Activated T-helper 1 cell treated with anti-CD3 and anti-CD28 coated beads, Interleukin-12 subunit alpha, Interleukin-12 subunit beta, Interleukin-2, Interleukin-4 antibody, amounts not matched to agents 30 ng/mL and 10 ng/mL and 1 ng/mL, durations not matched to agents 14 hours and 24 hours and 36 hours (primary cell): ENCODE results near the gene CMBL. TPM values are rescaled to one million over a fixed set of nuclear protein-coding genes. Genes with fewer than 3 reads are reported as not detected.
"Not testable (repeated sequence)": the region's sequence is repeated elsewhere in the genome, so short reads cannot be mapped to it uniquely, and the experiment has no call there.

Experiments used
- DNase-seq: peaks from one replicate; pipeline ENCODE4 v3.0.0; 2021; ENCODE audit warnings: low spot score
- H3K27ac Mint-ChIP-seq: one replicate; pipeline ENCODE4 v1.8.0; 2021; ENCODE audit warnings: mild to moderate bottlenecking, mixed read lengths
- H3K27me3 Mint-ChIP-seq: one replicate; pipeline ENCODE4 v1.8.0; 2022; ENCODE audit warnings: mild to moderate bottlenecking, moderate library complexity, mixed read lengths; ENCODE audit not compliant: insufficient read depth
- H3K36me3 Mint-ChIP-seq: one replicate; pipeline ENCODE4 v1.8.0; 2021; ENCODE audit warnings: low read depth, mixed read lengths
- H3K4me1 Mint-ChIP-seq: one replicate; pipeline ENCODE4 v1.8.0; 2021; ENCODE audit warnings: low read depth, mixed read lengths
- H3K4me3 Mint-ChIP-seq: one replicate; pipeline ENCODE4 v1.8.0; 2021; ENCODE audit warnings: mild to moderate bottlenecking, moderate library complexity, mixed read lengths
- H3K9me3 Mint-ChIP-seq: one replicate; pipeline ENCODE4 v1.8.0; 2021; ENCODE audit warnings: mixed read lengths
- intact Hi-C: fragments of 100-400 bp; cut with micrococcal nuclease; formaldehyde crosslinking; loops from one replicate; pipeline ENCODE4 v1.15.1; 2024
- total RNA-seq: library from RNA; stranded (reverse); gene quantifications from 2 replicates; pipeline ENCODE4 v1.2.3, GENCODE V29; 2022

CMBL gene
- total RNA-seq, 1 donor from 2014 or later, result 0.29 TPM

DNA sequence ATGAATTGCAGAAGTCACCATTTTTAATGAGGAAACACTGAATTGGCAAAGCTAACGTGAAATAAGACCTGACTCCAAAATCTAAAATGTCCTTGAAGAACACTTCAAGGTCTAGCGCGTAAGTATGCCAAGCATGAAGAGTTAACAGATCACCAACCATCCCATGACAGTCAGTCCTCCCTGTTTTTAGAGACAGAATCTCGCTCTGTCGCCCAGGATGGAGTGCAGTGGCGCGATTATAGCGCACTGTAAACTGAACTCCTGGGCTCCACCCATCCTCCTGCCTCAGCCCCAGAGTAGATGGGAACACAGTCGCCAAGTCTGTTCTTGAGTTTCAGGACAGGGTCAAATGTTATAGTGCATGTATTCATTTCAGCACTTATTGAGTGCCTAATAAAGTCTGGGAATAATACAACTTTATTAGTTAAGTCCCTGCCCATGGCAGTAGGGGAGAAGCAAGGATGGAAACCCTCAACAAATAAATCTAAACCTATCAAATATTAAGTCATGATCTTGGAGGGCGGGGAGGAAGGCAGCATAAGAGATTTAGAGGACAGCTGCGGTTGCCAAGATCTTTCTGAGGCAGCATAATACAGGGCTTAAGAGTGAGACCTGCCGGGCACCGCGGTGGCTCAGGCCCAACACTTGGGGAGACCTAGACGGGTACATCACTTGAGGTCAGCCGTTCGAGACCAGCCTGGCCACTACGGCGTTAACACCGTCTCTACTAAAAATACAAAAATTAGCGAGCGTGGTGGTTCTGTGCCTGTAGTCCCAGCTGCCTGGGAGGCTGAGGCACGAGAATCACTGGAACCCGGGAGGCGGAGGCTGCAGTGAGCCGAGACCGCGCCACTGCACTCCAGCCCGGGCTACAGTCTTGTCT, 59.1 kb downstream of the CMBL start:
- Mint-ChIP-seq H3K4me3 (peak overlapping the region; percentile 91), H3K9me3 (no peaks in the 10 kb centered on the region), H3K27ac (peak overlapping the region; percentile 100), H3K27me3 (no peaks in the 10 kb centered on the region), H3K4me1 (peaks cover 45% of the 10 kb centered on the region), H3K36me3 (peaks cover 6% of the 10 kb centered on the region)
- no peak for DNase-seq
- intact Hi-C loops, result no loop called here

DNA sequence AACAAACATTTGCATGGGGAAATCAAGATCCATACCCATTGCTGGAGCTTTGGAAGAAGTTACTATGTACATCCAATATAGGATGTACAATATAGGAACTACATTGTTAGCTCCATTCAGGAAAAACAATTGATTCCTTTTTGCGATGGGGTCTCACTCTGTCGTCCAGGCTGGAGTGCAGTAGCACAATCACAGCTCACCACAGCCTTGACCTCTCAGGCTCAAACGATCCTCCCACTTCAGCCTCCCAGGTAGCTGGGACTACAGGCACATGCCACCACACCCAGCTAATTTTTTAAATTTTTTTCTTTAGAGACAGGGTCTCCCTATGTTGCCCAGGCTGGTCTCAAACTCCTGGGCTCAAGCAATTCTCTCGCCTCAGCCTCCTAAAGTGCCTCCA, 60.5 kb downstream of the CMBL start:
- H3K4me3 Mint-ChIP-seq, H3K9me3 Mint-ChIP-seq, H3K27ac Mint-ChIP-seq, intact Hi-C loops, H3K36me3 Mint-ChIP-seq, H3K27me3 Mint-ChIP-seq, DNase-seq: not testable (repeated sequence)
- H3K4me1 Mint-ChIP-seq, result peaks cover 42% of the 10 kb centered on the region

DNA sequence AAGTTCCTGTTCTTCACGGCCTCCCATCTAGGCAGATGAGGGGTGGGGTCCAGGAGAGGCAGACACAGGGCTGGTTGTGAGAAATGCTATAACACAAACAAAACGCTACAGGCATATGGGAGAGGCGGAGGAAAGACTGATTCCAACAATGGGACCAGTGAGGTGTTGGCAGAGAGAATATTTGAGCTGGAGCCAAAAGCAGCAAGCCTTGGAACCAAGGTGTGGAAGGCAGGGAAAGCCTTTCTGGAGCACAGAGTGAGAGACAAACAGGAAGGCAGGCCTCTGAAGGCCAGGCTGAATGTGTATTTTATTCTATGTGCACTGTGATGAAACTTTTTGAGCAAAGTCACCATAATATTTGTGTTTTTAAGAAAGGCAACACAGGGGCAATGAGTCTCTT, 60.9 kb downstream of the CMBL start:
- H3K4me1 Mint-ChIP-seq, result peaks cover 37% of the 10 kb centered on the region
- intact Hi-C loops, result no loop called here
- no peak overlapping the region for H3K4me3 Mint-ChIP-seq
- H3K27me3 Mint-ChIP-seq, result no peaks in the 10 kb centered on the region
- H3K9me3 Mint-ChIP-seq, result no peaks in the 10 kb centered on the region
- DNase-seq, result no peak
- peaks cover 9% of the 10 kb centered on the region for H3K36me3 Mint-ChIP-seq
- H3K27ac Mint-ChIP-seq, result no peak overlapping the region

DNA sequence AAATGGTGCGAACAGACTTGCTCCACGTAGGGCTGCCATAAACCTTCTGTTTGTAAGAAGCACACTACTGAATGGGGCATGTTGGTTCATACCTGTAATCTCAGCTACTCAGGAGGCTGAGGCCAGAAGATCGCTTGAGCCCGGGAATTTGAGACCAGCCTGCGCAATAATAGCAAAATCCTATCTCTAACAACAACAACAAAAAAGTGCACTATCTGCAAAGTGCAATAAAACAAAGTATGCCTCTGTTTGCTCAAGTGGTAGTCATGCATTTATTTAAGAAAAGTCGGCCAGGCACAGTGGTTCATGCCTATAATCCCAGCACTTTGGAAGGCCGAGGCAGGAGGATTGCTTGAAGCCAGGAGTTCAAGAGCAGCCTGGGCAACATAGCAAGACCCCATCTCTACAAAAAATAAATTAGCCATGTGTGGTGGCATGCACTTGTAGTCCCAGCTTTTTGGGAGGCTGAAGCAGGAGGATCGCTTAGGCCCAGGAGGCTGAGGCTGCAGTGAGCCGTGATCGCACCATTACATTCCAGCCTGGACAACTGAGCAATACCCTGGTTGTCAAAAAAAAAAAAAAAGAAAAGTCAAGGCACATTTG, 63.3 kb downstream of the CMBL start:
- DNase-seq, result no peak
- Mint-ChIP-seq H3K9me3 (no peaks in the 10 kb centered on the region), H3K4me1 (peaks cover 22% of the 10 kb centered on the region), H3K36me3 (peaks cover 3% of the 10 kb centered on the region), H3K27me3 (no peaks in the 10 kb centered on the region), H3K4me3 (no peak overlapping the region), H3K27ac (no peak overlapping the region)
- intact Hi-C loops, result no loop called here

DNA sequence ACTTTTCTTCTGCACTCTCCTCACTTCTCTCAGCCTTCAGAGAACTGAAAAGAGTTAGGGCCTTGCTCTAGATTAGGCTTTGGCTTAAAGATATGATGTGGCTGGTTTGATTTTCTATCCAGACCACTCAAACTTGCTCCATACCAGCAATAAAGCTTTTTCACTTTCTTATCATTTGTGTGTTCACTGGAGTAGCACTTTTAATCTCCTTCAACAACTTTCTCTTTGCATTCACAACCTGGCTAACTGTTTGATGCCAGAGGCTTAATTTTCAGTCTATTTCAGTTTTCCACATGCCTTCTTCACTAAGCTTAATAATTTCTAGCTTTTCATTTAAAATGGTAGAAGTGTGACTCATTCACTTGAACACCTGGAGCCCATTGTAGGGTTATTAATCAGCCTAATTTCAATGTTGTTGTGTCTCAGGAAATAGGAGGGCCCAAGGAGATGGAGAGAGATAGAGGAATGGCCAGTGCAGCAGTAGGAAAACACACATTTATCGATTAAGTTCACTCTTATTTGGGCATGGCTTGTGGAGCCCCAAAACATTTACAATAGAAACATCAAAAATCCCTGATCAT, 64.0 kb downstream of the CMBL start:
- Mint-ChIP-seq H3K36me3 (peaks cover 5% of the 10 kb centered on the region), H3K4me3 (no peak overlapping the region), H3K9me3 (no peaks in the 10 kb centered on the region), H3K4me1 (peaks cover 20% of the 10 kb centered on the region), H3K27ac (no peak overlapping the region), H3K27me3 (no peaks in the 10 kb centered on the region)
- intact Hi-C loops, result no loop called here
- DNase-seq, result no peak

DNA sequence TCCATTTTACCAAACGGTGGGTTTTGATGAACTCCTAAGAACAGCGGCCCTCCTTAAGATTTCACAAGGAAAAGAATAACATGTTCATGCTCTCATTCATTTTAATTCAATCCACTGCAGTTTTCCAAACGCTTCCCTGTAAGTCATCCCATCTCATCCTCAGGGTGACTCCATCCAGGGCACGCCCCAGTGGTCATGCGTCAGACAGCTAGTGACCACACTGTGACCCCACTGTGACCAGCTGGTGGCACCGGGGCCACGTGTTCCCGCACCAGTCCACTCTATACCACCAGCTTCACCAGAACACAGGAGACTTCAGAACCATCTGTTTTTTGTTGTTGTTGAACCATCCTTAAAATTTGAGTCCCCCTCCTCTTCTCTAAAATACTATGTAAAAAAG, 72.4 kb downstream of the CMBL start:
- H3K4me3 Mint-ChIP-seq, result no peak overlapping the region
- H3K9me3 Mint-ChIP-seq, result no peaks in the 10 kb centered on the region
- DNase-seq, result no peak
- intact Hi-C loops, result no loop called here
- no peak overlapping the region for H3K27ac Mint-ChIP-seq
- H3K36me3 Mint-ChIP-seq, result peaks cover 4% of the 10 kb centered on the region
- no peaks in the 10 kb centered on the region for H3K4me1 Mint-ChIP-seq
- no peaks in the 10 kb centered on the region for H3K27me3 Mint-ChIP-seq

DNA sequence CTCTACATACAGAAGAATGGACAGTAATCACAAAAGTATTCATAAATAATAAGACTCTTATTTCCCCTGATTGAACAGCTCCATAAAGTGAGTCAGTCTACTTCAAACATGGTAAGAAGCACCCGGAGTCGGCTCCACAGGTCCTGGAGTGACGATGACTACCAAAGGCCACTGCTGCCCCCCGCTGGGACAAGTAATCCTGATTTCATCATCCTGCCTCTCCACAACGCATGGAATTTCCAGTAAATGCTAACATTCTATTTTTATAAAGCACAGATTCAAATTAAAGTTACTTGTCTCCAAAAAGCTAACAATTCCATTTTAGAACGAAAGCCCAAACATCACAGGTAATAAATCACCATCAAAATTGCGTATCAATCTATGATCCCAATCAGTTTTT, 74.2 kb downstream of the CMBL start:
- Mint-ChIP-seq H3K4me3 (no peak overlapping the region), H3K9me3 (no peaks in the 10 kb centered on the region), H3K27ac (no peak overlapping the region), H3K36me3 (peaks cover 2% of the 10 kb centered on the region), H3K27me3 (no peaks in the 10 kb centered on the region), H3K4me1 (no peaks in the 10 kb centered on the region)
- no peak for DNase-seq
- intact Hi-C loops, result no loop called here

DNA sequence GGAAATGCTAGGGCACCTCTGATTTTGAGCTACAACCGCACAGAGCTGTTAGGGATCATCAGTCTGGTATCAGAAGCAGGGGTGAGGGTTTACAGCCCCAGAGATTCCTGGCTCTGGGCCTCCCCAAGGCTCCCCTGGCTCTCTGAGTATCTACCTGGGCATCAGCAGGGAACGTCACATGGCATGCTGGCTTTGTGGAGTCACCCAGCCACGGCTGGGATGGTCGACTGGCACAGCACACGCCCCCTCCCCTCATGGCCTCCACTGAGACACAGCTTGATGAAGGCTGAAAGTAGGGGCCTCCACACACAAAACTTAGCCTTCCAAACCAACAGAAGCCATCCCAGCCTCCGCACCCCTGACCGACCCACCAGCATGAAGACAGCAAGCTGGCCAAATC, 74.7 kb downstream of the CMBL start:
- H3K27ac Mint-ChIP-seq, result no peak overlapping the region
- H3K27me3 Mint-ChIP-seq, result no peaks in the 10 kb centered on the region
- peaks cover 2% of the 10 kb centered on the region for H3K36me3 Mint-ChIP-seq
- H3K4me1 Mint-ChIP-seq, result no peaks in the 10 kb centered on the region
- no peaks in the 10 kb centered on the region for H3K9me3 Mint-ChIP-seq
- intact Hi-C loops, result no loop called here
- DNase-seq, result no peak
- H3K4me3 Mint-ChIP-seq, result no peak overlapping the region

DNA sequence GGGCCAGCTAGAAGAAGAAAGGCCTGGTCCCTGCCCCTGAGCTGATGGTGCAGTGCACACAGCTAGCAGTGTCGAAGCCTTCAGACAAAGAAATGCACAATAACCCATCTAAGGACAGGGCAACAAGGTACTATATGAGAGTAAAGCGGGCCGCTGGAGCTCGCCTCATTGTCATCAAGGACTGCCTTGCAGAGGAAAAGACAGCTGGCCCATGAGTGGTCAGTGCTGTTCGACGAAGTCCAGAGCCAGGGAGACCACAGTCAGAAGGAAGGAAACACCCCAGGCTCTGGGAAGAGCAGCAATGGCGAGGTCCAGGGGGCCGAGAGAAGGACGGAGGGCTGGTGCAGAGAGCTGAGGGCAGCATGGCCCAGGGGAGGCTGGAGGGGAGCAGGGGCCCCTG, 75.3 kb downstream of the CMBL start:
- Mint-ChIP-seq H3K4me3 (no peak overlapping the region), H3K27ac (no peak overlapping the region), H3K27me3 (no peaks in the 10 kb centered on the region), H3K9me3 (no peaks in the 10 kb centered on the region), H3K36me3 (peaks cover 2% of the 10 kb centered on the region), H3K4me1 (no peaks in the 10 kb centered on the region)
- intact Hi-C loops, result no loop called here
- no peak for DNase-seq

DNA sequence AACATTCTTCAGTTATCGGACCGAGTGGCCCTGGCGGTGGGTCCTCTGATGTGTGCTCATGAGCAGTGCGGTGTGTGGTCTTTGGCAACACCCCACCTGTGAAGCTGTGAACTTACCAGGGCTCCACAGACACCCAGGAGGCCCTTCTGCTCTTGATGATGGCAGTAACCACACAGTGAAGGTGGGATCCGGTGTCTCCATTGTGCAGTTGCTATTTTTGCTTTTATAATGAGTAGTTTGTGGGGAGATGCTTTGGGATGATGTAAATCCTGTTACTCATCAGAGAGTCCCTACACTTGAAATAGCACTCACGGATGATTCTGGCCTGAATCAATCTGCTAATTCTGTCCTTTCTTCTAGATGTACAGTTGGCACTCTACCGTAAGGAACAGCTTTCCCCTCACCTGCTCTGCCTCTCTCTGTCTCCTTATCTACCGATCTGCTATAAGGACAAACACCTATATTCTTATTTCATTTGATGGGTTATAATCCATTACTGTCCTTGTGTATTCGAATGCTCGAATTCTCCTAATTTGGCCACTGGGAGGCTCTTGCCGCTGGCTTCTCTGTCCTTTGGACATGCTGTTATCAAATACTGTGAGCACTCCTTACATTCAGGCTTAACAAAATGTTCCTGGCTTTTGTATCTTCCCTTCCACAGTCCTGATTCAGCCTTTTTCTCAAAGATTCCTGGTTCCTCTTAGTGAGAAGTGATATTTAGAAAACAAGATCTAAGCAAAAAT, 78.2 kb downstream of the CMBL start:
- Mint-ChIP-seq H3K4me3 (no peak overlapping the region), H3K4me1 (no peaks in the 10 kb centered on the region), H3K9me3 (peaks cover 4% of the 10 kb centered on the region)

DNA sequence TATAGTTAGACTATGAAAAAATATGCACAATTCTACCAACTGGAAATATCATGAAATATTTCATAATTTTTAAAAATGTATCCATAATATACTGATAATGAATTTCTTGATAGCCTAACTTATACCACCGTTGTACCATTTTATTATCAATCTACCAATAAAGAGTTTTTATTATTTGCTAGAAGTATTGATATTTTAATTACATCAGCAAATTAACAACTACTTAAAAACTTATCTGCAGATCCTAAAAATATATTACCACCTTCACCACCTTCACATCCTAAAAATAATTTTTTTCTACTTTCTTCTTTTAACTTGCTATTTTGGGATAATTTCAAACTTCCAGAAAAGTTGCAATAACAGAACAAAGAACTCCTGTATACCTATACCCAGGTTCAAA, 79.4 kb downstream of the CMBL start:
- no peaks in the 10 kb centered on the region for H3K27me3 Mint-ChIP-seq
- H3K4me1 Mint-ChIP-seq, result no peaks in the 10 kb centered on the region
- no peak overlapping the region for H3K4me3 Mint-ChIP-seq
- peaks cover 13% of the 10 kb centered on the region for H3K36me3 Mint-ChIP-seq
- H3K27ac Mint-ChIP-seq, result no peak overlapping the region
- intact Hi-C loops, result no loop called here
- H3K9me3 Mint-ChIP-seq, result peaks cover 4% of the 10 kb centered on the region
- no peak for DNase-seq

More for the DNA sequence above, 78.2 kb downstream of the CMBL start:
- peaks cover 10% of the 10 kb centered on the region for H3K36me3 Mint-ChIP-seq
- no peak for DNase-seq
- intact Hi-C loops, result no loop called here
- H3K27me3 Mint-ChIP-seq, result no peaks in the 10 kb centered on the region
- no peak overlapping the region for H3K27ac Mint-ChIP-seq
